Brain microvascular endothelial cell (primary cell): ENCODE results near the gene DCC.

Experiments used
- DNase-seq: peaks from one replicate; pipeline ENCODE4 v3.0.0-alpha.2; 2020
- H3K27ac ChIP-seq: fragments of 250-450 bp; sonication (Bioruptor Pico); 2 replicates; pipeline ENCODE4 v1.5.1; 2020; ENCODE audit warnings: mild to moderate bottlenecking, moderate library complexity
- H3K27me3 ChIP-seq: fragments of 250-450 bp; sonication (Bioruptor Pico); replicated peaks from 2 replicates; pipeline ENCODE4 v1.5.1; 2020; ENCODE audit warnings: mild to moderate bottlenecking
- H3K36me3 ChIP-seq: fragments of 250-450 bp; sonication (Bioruptor Pico); replicated peaks from 2 replicates; pipeline ENCODE4 v1.5.1; 2020; ENCODE audit warnings: mild to moderate bottlenecking
- H3K4me3 ChIP-seq: 2 replicates; pipeline ENCODE4 v1.5.1; 2011; ENCODE audit warnings: low read depth, mild to moderate bottlenecking, control low read depth, low read length, moderate library complexity
- in situ Hi-C: cut with HindIII; loops from 2 replicates; pipeline ENCODE4 v1.10.0; 2017; ENCODE audit warnings: low sequenced_read_pairs, low pct_ligation_motif_present
- TF ChIP-seq, protein P1 (sequence below): IDR thresholded peaks from 2 replicates; pipeline ENCODE4 v1.5.1; 2011; ENCODE audit warnings: low read depth, mild to moderate bottlenecking, moderate library complexity, low read length, control low read depth, inconsistent platforms; ENCODE audit errors: missing control alignments

DCC gene

DNA sequence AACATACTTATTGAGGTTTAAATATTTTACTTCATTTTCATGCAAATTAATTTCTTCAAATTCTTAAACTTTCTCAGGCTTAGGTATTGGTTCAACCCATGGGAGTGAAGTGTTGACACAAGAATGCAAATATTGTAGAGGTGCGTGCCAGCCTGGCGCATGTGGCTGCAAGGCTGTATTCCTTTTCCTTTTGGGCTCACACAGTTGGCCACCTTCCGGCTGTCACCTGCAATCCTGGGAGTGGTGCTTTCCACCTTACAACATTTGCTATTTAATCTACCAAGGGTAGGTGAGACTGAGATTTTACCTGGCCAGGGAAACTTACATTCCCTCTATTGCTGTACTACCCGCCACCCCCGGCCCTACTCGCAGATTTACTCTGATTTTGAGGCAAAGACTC lies 141.1 kb downstream of the DCC start:
- in situ Hi-C loops: no loop called here
- no peak overlapping the region for H3K4me3 ChIP-seq
- no peaks in the 10 kb centered on the region for H3K36me3 ChIP-seq
- no peak for DNase-seq
- H3K27me3 ChIP-seq: no peaks in the 10 kb centered on the region
- TF ChIP-seq, protein P1, sequence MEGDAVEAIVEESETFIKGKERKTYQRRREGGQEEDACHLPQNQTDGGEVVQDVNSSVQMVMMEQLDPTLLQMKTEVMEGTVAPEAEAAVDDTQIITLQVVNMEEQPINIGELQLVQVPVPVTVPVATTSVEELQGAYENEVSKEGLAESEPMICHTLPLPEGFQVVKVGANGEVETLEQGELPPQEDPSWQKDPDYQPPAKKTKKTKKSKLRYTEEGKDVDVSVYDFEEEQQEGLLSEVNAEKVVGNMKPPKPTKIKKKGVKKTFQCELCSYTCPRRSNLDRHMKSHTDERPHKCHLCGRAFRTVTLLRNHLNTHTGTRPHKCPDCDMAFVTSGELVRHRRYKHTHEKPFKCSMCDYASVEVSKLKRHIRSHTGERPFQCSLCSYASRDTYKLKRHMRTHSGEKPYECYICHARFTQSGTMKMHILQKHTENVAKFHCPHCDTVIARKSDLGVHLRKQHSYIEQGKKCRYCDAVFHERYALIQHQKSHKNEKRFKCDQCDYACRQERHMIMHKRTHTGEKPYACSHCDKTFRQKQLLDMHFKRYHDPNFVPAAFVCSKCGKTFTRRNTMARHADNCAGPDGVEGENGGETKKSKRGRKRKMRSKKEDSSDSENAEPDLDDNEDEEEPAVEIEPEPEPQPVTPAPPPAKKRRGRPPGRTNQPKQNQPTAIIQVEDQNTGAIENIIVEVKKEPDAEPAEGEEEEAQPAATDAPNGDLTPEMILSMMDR: no peak
- H3K27ac ChIP-seq: no peak overlapping the region

DNA sequence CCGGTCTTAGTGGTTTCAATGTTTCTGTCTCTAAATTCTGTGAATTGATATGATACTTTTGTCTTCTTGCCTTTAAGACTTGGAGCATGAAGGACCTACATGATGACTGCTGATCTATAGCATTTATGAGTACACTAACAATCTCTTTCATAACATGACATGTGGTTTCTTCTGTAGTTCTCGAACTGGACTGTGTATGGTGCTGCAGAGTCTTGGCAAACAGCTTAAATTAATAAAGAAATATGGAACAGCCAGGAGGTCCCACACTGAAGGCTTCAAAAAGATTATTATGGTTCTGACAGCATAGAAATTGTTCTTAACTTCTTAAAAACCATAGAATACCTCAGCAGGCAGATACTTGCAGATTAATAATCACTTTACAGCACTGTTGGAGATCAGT lies 145.0 kb downstream of the DCC start:
- Histone ChIP-seq H3K36me3 (no peaks in the 10 kb centered on the region), H3K27me3 (no peaks in the 10 kb centered on the region), H3K27ac (no peak overlapping the region), H3K4me3 (no peak overlapping the region)
- in situ Hi-C loops: no loop called here
- TF ChIP-seq, protein P1: no peak
- no peak for DNase-seq

DNA sequence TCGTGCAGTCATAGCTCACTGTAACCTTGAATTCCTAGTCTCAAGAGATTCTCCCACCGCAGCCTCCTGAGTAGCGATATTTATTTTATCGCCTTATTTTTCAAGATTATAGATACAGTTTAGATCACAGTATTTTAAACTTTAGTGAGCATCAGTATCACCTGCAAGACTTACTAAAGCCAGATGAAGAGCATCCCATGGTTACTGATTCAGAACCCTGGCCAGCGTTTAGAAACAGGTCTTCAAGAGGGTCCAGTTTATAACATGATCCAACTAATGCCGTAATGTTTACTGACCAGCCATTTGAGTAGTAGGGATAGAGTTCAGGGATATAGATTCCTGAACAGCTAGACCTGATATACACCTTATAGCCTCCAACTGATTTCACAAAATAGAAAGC lies 146.1 kb downstream of the DCC start:
- no peak for DNase-seq
- in situ Hi-C loops: no loop called here
- no peaks in the 10 kb centered on the region for H3K36me3 ChIP-seq
- H3K27me3 ChIP-seq: no peaks in the 10 kb centered on the region
- H3K4me3 ChIP-seq: no peak overlapping the region
- TF ChIP-seq, protein P1: no peak
- no peak overlapping the region for H3K27ac ChIP-seq

DNA sequence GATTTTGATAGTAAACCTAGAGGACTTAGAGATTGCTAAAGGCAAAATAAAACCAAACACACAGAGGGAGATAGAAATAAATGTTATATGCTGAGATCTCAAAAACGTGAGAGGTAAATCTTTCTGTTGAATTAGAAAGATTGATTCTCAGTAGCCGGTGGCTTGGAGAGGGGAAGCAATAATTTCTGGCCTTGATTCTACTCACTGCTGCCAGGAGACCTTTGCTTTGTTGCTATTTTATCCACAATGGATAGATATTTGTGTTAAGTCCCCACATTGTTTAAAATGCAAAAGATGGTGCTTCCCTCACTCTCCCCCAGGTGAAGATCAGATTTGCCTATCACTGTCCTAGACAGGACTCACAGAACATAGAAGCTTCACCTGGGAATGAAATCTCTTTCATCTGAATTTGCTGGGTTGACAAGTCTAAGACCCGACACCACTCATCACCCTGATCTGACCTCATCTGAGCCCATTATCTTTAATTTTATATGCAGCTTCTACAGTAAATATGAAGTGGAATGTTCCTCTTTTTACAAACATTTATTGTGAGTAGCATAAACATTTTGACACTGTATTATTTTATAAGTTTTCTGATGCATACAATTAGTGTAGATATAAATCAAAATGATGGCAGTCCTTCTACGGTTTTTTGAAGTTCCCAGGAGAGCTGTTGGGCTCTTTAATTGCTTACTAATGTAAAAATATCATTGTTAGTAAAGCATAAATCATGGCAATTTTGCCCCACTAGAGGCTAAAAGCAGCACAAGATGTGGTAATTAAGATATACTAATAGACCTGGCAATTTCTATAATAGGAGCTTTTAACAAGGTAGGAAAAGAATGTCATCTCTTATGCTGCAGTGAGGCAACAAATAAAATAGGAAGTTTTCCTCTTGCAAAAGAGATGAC lies 149.7 kb downstream of the DCC start:
- Histone ChIP-seq H3K27me3 (no peaks in the 10 kb centered on the region), H3K4me3 (no peak overlapping the region), H3K36me3 (no peaks in the 10 kb centered on the region), H3K27ac (no peak overlapping the region)
- TF ChIP-seq, protein P1: no peak
- no peak for DNase-seq
- in situ Hi-C loops: no loop called here

DNA sequence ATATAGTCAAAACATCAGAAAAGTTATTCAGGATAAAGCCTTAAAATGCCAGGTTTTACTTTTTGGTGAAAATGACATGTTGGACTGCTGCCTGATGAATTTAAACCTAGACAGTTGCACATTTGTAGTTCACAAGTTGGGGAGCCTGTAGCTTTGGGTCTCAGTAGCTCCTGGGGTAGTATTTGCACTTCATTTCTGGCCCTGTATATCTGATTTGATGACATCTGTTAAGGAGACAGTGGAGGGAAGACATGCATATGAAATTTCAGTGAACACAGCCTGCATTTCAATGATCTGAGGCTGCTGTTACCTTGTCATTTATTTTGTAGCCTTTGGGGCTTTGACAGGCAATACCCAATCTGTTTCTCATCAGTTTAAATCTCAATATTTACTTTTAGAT lies 156.4 kb downstream of the DCC start:
- Histone ChIP-seq H3K4me3 (no peak overlapping the region), H3K27me3 (no peaks in the 10 kb centered on the region), H3K36me3 (no peaks in the 10 kb centered on the region), H3K27ac (no peak overlapping the region)
- TF ChIP-seq, protein P1: no peak
- DNase-seq: no peak
- in situ Hi-C loops: no loop called here
